HG03159 (cell line): Measurements from ENCODE around the gene BACH1.

ENCODE experiments used
- ATAC-seq: cut with Tn5 transposase; IDR thresholded peaks from one replicate; pipeline ENCODE4 v1.9.1; 2021; ENCODE audit warnings: mild to moderate bottlenecking, moderate library complexity; ENCODE audit not compliant: unreplicated experiment

Gene BACH1

GRCh38 chr21:29313662-29314408, 15.1 kb downstream of the BACH1 start:
- ATAC-seq, result no peak

- ATAC-seq, result no peak
These were observed 16.5 kb downstream of the BACH1 start for GRCh38 chr21:29315131-29315749.

- ATAC-seq, result no peak
These were observed 17.5 kb downstream of the BACH1 start for GRCh38 chr21:29316029-29316742.

- ATAC-seq, result no peak
These were observed 18.1 kb downstream of the BACH1 start for GRCh38 chr21:29316806-29317205.

- ATAC-seq, result no peak
These were observed 19.6 kb downstream of the BACH1 start for GRCh38 chr21:29318354-29318753.

DNA sequence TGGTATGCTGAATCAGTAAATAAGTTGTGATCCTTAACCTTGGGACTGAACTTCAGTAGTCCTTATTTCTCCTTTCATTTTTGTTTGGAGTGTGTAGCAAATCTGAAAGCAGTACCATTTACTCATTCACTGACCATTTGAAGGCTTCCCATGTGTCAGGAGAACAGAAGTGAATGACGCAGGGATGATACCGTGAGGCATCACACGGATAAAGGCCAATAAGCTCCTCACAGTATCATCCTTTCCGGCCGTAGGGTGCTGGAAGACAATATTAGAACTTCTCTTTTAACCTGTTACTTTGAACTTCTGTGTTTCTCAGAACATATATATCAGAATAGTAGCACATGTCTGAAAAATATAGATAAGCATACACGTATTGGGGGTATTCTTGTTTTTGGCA, 21.3 kb downstream of the BACH1 start:
- no peak for ATAC-seq

- no peak for ATAC-seq
These were observed 22.5 kb downstream of the BACH1 start for GRCh38 chr21:29321217-29321616.

- ATAC-seq, result no peak
These were observed 23.5 kb downstream of the BACH1 start for GRCh38 chr21:29321932-29322928.

GRCh38 chr21:29323189-29323588, 24.5 kb downstream of the BACH1 start:
- ATAC-seq, result no peak

DNA sequence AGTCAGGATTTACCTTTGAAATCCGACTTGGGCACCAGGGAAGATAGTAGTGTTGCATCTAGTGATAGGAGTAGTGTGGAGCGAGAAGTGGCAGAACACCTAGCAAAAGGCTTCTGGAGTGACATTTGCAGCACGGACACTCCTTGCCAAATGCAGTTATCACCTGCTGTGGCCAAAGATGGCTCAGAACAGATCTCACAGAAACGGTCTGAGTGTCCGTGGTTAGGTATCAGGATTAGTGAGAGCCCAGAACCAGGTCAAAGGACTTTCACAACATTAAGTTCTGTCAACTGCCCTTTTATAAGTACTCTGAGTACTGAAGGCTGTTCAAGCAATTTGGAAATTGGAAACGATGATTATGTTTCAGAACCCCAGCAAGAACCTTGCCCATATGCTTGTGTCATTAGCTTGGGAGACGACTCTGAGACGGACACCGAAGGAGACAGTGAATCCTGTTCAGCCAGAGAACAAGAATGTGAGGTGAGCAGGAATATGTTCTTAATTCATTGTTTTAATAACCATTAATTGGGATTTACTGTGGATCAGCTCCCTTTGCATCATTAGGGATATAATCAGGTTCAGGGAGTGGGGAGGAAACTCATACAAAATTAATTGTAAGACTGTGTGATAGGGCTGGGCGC, 28.3 kb downstream of the BACH1 start:
- ATAC-seq, result no peak

DNA sequence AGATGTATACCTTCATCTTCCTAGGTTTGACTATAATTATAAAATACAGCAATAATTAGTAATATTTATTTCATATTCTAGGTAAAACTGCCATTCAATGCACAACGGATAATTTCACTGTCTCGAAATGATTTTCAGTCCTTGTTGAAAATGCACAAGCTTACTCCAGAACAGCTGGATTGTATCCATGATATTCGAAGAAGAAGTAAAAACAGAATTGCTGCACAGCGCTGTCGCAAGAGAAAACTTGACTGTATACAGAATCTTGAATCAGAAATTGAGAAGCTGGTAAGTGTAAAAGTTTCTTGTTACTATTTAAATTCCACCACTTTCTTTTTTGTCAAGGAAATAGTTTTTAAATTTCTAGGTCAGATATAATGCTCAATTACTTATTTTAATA, 30.7 kb downstream of the BACH1 start:
- no peak for ATAC-seq

DNA sequence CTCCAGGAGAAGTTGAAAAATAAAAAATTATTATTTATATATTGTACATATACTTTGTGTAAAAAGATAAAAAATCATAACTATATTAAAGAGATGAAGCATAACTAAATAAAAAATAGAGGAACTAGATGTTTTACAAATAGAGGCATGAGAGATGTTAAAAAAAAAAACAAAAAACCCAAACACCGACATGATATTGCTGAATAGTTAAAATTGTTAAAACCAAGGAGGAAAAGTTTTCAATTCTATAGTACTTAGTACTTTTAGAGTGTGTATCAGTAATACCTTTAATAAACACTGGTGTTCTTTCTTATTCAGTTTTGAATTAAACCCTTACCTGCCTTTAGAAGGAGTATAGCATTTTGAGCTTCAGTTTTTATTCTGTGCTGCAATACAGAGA, 32.1 kb downstream of the BACH1 start:
- no peak for ATAC-seq

DNA sequence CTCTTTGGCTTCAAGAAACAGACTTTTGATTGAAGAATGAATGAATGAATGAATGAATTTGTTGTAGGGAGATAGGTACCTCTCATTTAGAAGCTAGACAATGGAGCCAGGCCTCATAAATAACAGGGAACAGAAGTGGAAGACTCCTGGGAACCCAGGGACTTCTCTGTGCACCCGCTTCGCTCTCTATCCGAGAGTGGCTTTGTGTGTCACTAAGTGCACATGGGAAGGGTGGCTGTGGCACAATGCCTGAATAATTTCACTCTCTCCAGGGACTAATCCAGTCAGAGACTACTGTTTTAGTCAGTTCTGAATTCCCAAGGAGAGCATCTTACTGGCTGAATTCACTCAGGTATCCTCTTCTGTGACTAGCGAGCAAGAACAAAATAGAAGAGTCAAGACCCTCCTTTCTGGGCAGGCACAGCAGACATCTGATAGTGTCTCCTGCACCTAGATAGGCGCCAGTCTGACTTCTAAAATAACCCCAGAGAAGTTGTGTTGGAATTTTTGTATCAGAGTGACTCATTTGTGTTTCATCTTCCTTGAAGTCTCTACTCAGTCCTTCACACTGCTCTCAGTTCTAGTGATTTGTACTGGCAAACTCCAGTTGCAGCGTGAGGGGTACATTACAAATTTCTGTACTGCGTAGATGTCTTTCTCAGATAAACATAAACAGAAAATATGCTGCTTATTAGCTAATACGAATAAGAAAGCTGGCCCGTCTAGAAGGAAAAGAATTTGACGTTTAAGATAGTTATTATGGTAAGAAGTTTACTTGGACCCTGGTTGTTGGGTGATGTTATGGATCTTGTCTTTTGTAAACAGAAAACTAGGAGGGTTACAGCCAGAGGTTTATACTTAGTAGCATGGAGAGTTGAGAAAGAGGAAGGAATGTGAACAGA, 34.0 kb downstream of the BACH1 start:
- no peak for ATAC-seq

DNA sequence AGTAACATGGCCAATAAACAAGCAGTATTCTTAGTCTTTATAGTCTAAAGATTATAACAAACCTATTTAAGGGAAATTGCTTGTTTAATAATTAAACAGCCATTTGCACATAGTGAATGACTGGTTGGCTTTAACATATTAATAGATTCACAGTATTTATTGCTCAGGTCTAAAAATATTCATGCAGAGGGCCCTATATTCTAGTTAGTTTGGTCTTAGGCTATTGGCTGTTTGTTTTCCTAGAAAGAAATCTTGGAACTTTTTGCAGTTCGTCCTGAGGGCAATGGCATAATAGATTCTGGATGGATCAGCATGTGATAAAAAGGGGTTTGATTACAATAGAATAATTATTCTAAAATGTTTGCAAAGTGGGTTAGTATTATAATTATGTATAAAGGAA, 34.7 kb downstream of the BACH1 start:
- no peak for ATAC-seq

DNA sequence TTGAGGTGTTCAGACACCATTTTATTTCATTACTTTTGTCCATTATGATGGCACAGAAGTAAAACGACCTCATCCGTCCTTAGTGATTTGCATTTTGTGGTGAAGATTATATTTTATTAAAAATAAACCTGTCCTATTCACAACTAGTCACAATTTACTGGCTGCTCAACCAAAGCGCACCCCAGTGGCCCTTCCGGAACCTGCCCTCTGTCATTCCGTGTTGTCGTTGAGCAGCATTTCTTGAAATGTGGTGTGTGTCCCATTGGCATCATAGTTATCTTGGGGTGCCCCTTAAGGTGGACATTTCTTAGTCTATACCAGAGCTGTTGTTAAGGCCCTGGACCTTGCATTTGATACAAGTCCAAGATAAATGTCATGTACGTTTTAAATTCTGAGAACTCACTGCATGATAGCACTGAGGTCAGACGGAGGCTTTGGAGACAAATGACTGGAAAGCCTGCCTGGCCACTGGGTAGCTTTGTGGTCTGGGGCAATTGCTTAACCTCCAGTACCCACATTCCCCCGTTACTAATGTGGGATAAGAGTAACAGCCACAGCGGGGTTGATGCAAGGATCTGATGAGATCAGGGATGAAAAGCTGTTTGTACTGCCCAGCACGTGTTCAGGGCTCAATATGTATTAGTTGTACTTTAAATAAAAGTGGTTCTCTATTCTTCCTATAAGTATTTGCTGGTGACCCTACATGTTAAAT, 36.2 kb downstream of the BACH1 start:
- ATAC-seq, result no peak

DNA sequence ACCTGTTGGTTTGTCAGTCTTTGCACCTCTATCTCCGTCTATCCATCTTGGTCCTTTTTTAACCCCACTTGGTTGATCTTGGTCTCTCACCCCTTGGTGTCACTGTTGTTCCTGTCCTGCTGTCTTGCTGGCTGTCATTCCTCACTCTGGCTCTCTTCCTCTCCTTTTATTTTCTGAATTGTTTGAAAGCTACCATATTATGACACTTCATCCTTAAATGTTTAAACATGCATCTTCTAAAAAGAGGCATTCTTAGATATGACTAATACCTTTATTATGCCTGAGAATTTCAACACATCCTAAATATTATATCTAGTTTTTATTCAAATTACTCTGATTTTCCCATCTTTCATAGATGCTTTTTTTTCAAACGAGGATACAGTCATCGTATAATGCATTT, 37.0 kb downstream of the BACH1 start:
- no peak for ATAC-seq

- ATAC-seq, result no peak
These were observed 39.5 kb downstream of the BACH1 start for GRCh38 chr21:29338256-29338655.

- ATAC-seq, result no peak
These were observed 41.5 kb downstream of the BACH1 start for GRCh38 chr21:29340228-29340627.
